ENCODE data around the gene MBD1. TPM values are rescaled to one million over a fixed set of nuclear protein-coding genes. Genes with fewer than 3 reads are reported as not detected.
A peak's percentile ranks its signal among the peaks of the same experiment; 100 is the strongest.
"Not testable (repeated sequence)": the region's sequence is repeated elsewhere in the genome, so short reads cannot be mapped to it uniquely, and the experiment has no call there.

Gene MBD1
- total RNA-seq, result 44.2 TPM

DNA sequence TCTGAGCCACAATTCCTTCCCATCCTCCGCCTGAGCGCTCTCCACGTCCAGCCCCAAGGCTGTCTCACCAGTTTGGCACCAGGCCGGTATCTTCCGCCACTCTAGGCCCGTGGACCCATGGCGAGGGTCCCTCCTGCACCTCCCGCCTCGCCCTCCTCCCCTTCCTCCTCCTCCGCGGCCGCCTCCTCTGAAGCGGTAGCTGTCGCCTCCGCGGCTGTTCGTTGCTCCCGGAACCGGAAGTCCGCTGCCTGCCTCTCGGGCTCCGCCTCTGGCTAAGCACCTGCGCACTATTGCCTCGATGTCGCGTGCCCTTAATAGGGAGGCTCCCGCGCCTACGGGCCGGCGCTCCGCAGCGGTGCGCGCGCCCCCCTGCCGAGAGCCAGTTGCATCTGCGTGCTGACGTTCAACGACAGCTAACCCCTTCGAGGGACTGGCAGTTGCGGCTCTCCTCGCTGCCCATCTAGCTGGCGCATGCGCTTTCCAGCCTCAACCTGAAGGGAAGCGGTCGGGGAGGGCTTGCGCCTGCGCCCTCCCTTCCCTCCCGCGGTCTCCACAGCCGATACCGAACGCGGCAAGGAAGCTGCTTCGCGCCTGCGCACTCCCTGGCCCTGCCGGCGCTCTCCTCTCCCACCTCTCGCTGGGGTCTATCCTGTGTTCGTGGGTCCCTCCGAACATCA, at the start of gene MBD1:
Gene MBD1, minus strand, starts transcription at position 229 of the 677 bp plus-strand sequence. CDS start 1,531 bp downstream, outside the sequence.
- peak; percentile 84 for ATAC-seq

- ATAC-seq, result no peak
Measured at GRCh38 chr18:50330176-50330575, 48.9 kb upstream of the MBD1 start.

GRCh38 chr18:50327983-50328382, 46.7 kb upstream of the MBD1 start:
- no peak for ATAC-seq

GRCh38 chr18:50320719-50321118, 39.4 kb upstream of the MBD1 start:
- no peak for ATAC-seq

- ATAC-seq, result no peak
Measured at GRCh38 chr18:50315100-50315871, 34.0 kb upstream of the MBD1 start.

GRCh38 chr18:50313873-50314460, 32.6 kb upstream of the MBD1 start:
- no peak for ATAC-seq

- no peak for ATAC-seq
Measured at GRCh38 chr18:50313031-50313607, 31.8 kb upstream of the MBD1 start.

- no peak for ATAC-seq
Measured at GRCh38 chr18:50312296-50313030, 31.1 kb upstream of the MBD1 start.

DNA sequence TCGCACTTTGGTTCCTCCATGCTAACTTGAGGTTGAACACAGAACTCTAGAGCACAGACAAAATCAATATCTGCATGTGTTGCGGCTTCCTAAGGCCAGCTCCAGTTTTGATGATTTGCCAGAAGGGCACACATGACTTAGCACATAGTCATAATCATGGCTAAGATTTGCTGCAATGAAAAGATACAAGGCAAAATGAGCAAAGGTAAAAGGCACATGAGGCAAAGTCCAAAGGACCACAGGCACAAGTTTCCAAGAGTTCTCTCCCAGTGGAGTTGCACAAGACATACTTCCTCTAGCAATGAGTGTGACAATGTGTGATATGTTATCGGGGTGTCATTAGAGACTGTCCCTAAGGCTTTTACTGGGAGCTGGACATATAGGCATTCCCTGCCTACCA, 30.3 kb upstream of the MBD1 start:
- ATAC-seq, result no peak

GRCh38 chr18:50310080-50310479, 28.8 kb upstream of the MBD1 start:
- ATAC-seq, result no peak

DNA sequence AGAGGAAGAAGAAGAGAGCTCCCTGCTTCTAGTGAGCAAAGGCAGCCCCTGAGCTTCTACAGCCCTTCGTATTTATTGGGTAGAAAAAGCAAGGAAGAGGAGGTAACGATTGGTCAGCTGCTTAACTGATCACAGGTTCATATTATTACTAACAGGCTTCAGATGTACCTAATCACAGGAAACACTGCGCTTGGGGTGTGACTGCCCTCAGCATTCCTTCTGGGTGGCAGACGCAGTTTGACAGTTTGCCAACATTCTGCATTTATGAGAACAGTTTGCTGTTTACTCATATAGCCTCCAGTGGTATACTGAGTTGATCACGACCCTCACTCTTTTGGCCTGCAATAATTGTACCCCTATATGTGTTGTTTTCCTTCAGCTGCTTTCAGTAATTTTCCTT, 27.5 kb upstream of the MBD1 start:
- not testable (repeated sequence) for ATAC-seq

DNA sequence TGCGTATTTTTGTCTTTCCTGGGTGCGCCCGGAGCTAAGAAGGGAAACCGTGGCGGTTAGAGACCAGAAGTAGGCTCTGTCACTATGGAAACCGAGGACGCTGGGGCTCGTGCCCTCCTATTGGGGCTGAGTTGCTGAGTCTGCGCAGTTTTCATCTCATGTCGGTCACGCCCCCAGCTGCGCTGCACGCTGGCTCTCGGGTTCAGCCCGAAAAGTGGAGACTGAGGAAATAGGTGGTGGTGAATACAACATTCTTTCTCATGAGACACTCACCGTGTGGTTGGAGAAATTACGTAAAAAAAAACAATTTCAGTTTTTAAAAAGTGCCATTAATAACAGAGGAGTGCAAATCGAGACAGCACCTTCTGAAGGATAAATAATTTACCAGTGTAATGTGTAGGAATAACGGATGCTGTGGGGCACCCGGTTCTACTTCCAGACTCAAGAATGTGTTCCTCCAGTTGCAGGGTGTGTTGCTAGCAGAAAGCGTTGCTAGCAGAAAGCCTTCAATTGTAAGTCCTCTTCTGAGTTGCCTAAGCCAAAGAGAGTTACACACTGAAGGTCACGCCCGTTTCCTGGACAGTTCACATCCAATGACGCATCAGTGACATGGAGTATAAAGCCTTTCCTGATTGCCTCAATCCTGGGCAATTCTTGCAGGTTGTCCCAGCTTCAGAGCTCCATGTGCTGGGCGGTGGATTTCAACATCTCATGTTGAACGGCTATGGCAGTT, 26.6 kb upstream of the MBD1 start:
- peak; percentile 97 for ATAC-seq

- ATAC-seq, result peak; percentile 5
Measured at GRCh38 chr18:50307400-50307737, 26.0 kb upstream of the MBD1 start.

- no peak for ATAC-seq
Measured at GRCh38 chr18:50306944-50307343, 25.6 kb upstream of the MBD1 start.

- ATAC-seq, result no peak
Measured at GRCh38 chr18:50301074-50301473, 19.8 kb upstream of the MBD1 start.

- no peak for ATAC-seq
Measured at GRCh38 chr18:50299626-50300388, 18.5 kb upstream of the MBD1 start.

- peak; percentile 32 for ATAC-seq
Measured at GRCh38 chr18:50298443-50299284, 17.3 kb upstream of the MBD1 start.

- peak; percentile 83 for ATAC-seq
Measured at GRCh38 chr18:50297621-50298442, 16.5 kb upstream of the MBD1 start.

GRCh38 chr18:50293039-50293438, 11.7 kb upstream of the MBD1 start:
- no peak for ATAC-seq

DNA sequence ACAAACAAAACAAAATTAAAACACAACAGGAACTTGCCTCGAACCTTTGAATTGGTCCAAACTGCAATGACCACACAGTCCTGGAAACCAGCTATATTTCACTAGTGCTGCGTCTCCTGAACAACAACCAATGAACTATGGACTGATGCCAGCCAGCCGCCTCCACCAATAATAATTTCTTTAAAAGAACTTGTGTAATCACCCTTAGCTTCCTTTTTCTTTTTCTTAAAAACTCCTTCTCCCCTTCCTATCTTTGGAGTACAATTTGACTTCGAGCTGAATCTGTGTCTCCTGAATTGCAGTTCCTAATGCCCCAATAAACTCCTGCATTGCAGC, 7.8 kb upstream of the MBD1 start:
- ATAC-seq, result no peak
